HS-5 (cell line): ENCODE measurements around the gene CIZ1.

Experiments used
- DNase-seq: peaks from one replicate; pipeline ENCODE4 v3.0.0-alpha.2; 2012; ENCODE audit warnings: low read depth

CIZ1 gene

DNA sequence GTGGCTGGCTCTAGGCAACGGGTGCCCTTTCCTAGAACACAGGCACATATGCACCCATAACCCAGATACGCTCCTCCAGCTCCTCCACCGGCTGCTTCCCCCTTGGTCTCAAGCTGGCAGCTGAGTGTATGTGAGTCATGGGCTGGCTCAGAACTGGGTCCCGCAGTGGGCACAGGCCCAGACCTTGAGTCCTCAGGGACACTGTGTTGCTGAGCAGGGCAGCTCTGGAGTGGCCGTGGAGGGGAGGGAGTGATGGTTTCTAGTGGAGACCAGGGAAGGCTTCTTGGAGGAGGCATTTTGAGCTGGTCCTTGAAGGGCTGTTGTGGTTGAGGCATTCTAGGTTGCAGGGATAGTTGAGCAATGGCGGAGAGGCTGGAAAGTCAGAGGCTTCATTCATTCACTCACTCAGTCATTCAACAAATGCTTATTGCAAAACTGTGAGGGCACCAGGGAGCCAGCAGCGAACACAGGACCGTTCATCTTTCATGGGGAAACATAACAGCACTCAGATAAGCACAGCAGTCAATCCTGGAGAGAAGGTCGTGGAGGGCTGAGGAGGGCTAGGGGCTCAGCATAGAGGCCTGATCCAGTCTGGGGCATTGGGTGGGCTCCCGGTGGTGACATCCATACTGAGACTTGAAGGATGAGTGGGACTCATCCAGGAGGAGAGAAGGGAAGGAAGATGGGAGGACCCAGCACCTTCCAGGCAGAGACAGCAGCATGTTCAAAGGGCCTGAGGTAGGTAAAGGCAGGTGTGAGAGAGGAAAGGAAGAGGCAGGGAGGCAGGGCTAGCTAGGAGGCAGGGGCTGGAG lies 29.0 kb downstream of the CIZ1 start:
- no peak for DNase-seq

DNA sequence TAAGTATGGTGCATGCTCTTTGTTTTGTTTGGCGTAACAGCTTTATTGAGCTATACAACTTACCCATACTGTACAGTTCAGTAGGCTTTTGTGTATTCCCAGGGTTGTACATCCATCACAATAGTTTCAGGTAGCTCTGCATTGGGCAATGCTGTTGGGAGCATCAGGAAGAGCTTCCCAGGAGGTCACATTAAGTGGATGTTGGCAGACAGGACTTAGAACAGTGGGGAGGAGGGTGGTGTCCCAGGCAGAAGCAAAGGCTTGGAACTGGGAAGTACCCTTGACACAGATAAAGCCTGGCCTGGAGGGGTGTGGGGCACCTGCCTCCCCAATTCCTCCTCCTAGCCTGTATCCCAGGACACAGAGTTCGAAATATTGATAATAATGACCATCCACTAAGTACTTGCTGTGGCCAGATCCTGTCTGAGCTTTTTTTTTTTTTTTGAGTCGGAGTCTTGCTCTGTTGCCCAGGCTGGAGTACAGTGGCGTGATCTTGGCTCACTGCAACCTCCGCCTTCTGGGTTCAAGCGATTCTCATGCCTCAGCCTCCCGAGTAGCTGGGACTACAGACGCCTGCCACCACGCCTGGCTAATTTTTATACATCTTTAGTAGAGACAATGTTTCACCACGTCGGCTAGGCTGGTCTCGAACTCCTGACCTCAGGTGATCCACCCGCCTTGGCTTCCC lies 30.0 kb downstream of the CIZ1 start:
- DNase-seq, result no peak

DNA sequence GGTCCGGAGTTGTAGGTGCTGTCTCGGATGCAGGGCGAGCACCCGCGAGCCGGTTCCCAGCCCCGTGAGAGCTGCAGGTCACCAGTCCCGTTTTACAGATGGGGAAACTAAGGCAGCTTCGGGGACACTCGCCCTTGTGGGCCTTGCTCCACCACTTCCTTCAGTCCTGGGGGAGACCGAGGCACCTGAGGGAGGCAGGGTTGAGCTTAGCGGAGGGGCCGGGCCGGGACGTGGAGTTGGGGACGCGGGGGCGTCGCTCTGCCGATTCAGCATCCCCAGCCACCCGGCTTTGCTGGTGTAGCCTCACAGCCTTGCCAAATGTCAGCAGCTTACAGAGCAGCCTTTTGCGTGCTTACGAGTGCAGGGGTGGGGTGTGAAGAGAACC lies 30.8 kb downstream of the CIZ1 start:
- DNase-seq, result no peak

DNA sequence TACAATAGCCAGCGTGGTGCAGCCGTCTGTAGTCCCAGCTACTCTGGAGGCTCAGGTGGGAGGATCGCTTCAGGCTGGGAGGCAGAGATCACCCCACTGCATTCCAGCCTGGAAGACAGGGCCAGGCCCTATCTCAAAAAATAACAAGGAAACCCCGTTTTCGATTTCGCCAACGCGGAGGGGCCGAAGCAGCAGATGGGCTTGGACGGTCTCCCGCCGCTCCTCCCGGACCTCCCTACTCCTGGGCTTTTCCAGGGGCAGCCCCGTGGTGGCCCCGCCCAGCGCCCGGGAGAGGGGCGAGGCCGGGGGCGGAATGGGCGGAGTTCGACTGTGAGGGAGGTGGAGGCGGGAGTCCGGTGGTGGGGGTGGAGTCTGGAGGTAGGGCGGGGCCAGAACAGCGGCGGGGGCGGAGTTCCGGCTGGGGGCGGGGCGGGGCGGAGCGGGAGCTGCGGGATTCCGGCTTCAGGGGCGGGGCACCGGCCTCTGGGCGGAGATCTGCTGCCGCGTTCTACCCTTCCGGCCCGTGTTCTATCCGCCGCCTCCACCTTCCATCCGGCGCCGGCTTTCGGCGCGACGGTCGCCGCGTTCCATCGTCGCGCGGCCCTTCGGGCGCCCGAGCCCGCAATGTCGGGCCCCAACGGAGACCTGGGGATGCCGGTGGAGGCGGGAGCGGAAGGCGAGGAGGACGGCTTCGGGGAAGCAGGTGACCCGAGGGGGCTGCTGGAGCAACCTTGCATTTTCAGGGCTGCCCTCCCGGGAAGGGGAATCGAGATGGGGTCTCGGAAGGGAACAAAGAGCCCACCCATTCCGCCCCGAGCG lies 31.4 kb downstream of the CIZ1 start, which contains the start of gene BBLN:
Gene BBLN (plus strand): TSS at position 482 of the 819 bp plus-strand sequence. CDS start 143 bp downstream, at position 625.
- peak; percentile 57 for DNase-seq

DNA sequence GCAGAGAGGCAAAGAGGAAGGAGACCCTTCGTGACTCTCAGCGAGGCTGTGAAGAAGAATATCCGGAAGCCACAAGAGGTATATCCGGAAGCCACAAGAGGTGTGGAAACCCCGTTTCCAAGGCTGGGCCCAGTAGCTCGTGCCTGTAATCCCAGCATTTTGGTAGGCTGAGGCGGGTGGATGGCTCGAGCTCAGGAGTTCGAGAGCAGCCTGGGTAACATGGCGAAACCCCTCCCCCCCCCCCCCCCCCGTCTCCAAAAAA lies 31.9 kb downstream of the CIZ1 start:
- no peak for DNase-seq

DNA sequence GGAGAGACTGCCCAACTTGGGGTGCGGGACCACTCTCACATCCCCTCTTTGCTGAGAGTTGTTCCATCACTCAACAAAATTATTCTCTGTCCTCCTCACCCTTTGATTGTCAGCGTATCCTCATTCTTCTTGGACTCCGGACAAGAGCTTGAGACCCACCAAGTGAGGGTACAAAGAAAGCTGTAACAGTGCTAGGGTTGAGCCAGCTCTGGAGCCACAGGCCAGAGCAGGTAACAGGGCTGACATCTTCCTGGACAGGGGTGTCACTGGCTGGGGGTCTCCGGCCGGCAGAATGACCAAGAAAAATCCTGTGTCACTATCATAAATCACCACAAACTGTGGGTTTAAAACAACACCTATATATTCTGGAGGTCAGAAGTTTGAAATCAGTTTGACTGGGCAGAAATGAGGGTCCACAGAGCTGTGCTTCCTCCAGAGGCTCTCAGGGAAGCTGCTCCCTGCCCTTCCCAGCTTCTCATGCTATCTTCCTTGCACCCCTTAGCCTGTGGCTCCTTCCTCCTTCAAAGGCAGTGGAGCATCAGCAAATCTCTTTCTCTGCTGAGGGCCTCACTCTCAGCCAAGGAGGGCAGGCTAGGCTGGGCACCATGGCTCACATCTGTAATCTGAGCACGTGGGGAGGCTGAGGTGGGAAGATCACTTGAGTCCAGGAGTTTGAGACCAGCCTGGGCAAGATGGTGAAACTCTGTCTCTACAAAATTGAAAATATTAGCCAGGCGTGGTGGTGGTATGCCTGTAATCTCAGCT lies 35.5 kb downstream of the CIZ1 start:
- no peak for DNase-seq

DNA sequence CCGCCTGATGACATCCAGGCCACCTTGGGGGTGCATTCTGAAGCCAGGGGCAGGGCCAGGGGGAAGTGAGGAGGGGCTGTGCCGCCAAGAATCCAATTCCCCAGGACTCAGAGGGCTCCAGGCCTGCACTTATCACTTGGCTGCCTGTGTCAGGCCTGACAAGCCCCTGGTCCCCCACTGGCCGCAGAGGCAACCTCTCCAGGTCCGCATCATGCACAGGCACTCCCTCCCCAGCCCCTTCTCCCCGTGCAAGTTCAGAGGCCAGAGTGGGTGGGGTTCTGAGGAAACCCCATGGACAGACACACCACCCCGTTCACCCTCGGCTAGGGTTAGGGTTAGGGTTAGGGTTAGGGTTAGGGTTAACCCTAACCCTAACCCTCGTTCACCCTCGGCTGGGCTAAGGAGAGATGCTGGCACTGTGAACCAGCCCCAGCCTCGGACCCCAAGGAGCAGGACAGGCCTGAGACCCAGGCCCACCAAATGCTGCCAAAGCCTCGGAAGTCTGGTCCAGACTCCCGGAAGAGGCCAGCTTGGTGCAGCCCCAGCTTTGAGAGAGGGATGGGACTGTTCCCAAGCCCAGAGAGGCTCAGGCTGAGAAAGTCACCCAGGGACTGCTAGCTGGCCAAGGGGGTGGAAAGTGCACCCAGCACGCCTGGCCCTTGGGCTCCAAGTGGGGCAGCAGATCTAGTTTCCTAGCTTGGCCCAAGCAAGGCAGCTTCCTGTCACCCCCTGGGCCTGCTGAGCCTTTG lies 37.3 kb downstream of the CIZ1 start:
- no peak for DNase-seq

DNA sequence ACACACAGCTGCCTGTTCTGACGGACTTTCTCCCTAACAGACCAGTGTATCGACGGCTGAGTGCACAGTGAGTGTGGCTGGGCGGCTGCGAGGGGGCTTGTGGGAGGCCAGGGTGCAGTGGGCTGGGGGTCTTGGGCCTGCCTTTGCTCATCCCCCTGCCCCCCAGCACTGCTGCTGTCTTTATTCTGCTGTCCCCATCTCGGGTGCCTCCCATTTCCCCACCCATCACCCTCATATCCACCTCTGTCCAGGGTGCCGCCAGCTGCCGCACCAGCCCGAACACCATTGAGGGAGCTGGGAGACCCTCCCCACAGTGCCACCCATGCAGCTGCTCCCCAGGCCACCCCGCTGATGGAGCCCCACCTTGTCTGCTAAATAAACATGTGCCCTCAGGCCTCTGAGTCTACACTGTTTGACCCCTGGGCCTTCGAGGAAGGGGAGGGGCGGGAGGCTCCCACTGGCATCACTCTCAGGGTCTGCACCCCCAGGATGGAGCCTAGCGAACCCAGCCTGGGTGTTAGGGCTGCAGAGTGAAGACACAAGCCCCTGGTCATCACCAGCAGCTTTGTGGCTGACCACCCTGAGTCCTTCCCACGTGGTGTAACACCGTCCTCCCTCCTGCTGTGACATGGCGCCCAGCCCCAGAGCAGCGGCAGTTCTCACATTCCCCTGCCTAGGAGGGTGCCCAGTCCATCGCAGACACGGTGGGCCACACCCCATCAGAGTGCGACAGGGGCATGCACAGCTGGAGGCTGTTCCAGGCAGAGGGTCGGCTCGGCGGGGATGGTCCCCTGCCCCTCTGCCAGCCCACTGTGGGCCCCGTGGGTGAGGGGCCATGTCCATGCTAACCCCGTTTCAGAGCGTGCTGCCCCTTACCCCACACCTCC lies 38.1 kb downstream of the CIZ1 start:
- DNase-seq, result no peak

DNA sequence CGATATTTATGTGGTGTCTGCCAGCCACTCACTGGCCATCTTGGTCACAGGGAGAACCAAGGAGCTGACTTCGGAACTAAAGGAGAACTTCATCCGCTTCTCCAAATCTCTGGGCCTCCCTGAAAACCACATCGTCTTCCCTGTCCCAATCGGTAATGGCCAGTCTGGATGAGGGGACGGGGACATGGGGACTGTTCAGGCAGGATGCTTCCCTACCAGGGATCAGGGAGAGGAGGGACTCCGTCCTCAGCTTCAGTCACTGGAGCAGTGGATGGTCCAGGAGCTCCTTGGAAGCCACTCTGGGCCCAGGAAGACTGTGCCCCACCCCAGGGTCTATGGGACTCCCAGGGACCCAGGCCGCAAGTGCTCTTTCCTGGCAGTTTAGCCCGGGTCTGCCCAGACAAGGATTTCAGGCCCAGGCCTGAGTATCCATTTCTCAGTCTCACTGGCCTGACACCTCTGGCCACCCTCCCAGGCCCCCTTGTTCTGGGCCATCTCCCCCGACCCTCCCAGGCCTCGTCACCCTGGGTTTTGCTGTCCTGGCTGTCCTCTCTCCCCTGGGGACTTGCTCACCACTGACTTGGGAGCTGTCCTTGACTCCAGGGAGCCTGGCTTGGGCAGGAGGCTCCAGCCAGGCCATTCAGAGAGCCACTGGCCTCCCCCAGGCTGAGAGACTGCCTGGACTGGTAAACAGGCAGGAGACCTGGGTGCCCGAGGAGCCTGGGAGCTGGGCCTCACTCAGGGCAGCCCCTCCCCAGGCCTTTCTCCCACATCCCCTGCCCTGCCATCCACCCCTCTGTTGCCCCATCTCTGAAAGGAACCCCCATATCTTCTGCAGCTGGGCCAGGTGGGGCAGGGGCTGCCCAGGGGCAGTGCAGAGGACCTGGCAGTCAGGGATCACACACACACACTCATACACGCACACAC lies 39.0 kb downstream of the CIZ1 start:
- no peak for DNase-seq

DNA sequence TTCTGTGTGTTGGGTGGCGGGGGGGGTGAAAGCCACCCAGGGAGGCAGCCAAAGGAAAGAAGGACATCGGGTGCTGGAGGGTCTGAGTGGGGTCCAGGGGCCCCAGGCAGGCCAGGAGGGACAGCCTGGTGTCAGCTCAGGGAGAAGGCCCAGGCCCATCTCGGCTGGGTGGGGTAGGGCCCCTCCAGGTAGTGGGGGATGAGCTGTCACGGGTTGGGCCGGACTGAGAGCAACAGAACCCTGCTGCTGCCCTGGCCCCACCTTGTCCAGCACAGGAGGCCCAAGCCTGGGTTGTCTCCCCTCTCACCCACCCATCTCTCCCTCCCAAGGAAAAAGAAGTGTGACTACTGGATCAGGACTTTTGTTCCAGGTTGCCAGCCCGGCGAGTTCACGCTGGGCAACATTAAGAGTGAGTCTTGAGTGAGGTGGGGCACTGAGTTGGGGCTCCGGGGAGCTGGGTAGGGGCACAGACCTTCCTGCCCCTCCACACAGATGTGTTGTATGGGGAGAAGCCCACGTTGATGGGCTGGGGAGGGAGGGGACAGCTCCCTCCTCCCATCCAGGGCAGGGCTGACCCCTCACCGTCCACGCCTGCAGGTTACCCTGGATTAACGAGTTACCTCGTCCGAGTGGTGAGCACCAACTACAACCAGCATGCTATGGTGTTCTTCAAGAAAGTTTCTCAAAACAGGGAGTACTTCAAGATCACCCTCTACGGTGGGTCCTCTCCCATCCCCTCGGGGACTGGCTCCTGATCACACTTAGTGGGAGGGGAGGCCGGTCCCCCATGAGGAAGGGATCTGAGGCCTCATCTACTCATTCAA lies 39.9 kb downstream of the CIZ1 start:
- DNase-seq, result no peak

DNA sequence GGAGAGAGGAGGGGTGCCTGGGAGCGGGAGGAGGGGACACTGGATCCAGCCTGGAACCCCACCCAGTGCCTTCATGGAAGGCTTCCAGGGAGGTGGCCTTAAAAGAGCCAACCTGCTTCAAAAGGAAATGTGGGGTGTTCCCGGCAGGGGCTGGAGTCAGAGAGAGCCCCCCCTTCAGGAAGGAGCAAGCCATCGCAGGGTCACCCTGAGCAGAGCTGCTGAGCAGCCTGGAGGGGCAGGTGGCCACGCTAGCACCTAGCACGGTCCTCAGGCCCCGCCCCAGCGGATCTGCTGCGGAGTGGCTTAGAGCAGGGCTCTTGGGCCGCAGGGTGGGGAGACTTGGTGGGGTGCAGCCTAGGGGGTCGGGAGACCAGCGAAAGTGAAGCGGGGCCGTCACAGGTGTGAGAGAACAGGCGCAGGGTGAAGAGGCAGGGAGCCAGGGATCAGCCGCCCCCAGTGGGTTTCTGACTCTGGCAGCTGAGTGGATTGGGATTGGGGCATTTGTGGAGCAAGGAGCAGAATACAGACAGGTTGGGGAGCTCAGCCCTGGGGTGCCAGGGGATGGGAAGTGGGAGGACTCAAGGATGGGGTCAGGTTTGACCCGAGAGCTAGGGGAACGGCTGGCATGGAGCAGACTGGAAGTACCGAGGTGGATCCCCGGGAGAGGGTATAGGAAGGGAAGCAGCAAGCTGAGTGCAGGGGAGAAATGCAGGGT lies 40.6 kb downstream of the CIZ1 start:
- DNase-seq, result no peak

DNA sequence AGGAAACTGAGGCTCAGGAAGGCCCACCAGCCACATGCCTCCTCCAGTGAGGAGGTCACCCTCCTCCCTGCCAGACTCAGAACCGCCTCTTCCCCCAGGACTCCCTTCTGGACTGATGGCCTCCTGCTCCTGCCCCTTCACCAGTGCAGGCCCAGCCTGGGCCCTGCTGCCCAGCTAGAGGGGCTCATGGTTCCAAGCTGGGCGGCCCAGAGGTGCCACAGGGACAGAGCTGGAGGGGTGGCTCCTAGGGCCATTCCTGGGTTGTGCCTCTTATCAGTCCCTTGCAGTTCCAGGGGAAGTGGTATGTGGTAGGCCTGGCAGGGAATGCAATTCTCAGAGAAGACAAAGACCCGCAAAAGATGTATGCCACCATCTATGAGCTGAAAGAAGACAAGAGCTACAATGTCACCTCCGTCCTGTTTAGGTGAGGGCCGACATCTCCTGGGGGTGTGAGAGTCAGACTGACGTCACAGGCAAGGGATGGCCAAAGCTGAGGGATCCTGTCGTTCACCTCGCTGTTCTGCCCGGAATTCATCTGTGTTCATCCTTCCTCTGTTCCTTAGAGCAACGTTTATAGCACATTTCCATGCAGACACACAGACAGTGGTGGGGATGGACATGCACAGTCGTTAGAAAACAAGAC lies 41.3 kb downstream of the CIZ1 start:
- no peak for DNase-seq

DNA sequence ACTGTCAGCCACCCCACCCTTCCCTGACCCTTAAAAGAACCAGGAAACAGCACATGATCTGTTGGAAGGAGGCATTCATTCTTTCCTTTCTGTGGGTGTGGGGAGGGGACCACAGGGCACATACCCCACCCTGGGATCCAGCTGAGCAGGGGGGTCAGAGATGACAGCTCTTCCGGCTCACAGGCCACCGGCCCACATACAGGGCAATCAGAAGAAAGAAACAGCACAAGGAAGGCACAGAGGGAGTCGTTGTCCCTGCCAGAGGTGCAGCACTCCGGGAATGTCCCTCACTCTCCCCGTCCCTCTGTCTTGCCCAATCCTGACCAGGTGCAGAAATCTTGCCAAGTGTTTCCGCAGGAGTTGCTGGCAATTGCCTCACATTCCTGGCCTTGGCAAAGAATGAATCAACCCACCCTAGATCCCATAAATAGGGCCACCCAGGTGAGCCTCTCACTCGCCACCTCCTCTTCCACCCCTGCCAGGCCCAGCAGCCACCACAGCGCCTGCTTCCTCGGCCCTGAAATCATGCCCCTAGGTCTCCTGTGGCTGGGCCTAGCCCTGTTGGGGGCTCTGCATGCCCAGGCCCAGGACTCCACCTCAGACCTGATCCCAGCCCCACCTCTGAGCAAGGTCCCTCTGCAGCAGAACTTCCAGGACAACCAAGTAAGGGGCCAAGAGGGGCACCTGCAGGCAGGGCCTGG lies 42.2 kb downstream of the CIZ1 start, which contains the start of gene LCN2:
Gene LCN2 (plus strand): TSS at position 453 of the 701 bp plus-strand sequence. CDS start 73 bp downstream, at position 526.
- DNase-seq, result no peak

DNA sequence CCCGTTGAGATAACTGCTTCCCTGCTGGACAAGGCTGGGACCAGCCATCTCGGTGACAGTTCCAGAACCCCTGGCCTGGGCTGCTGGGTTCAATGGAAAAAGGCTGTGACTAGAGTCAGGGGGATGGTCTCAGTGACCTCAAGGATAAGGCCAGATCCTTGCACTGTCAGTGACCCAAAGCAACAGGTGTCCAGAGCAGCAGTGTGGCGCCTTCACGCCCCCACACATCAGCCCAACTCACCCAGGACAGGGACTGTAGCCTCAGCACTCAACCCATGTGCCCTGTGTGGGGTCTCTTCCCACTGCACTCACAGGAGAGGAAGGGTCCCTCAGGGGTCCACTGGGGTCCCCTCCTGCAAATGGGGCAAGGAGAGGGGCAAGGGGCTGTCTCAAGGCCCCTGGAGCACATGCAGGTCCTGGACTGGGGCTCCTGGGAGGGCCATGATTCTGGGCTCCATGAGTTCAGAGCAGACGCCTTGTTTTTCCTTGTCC lies 42.8 kb downstream of the CIZ1 start:
- DNase-seq, result no peak

DNA sequence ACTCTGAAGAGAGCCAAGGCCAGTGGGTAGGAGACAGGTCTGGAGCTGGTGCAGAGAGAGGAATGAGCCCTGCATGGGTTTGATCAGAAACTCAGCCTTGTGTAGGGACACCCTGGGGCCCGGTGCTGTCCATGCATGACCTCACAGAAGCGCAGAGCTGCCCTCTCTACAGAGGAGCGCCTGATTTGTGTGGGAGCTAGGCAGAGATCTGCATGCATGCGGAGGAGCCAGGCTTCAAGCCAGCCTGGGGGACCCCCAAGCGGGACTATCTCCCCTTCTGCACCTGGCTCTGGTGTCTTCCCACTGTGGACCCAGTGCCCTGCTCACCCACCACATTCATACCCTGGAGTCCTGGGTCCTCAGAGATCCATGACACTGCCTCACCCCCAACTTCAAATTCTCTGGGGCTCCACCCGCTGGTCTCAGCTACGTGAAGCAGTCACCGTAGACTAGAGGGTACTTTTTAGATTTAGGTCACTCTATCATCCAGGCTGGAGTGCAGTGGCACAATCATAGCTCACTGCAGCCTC lies 44.7 kb downstream of the CIZ1 start:
- DNase-seq, result no peak

DNA sequence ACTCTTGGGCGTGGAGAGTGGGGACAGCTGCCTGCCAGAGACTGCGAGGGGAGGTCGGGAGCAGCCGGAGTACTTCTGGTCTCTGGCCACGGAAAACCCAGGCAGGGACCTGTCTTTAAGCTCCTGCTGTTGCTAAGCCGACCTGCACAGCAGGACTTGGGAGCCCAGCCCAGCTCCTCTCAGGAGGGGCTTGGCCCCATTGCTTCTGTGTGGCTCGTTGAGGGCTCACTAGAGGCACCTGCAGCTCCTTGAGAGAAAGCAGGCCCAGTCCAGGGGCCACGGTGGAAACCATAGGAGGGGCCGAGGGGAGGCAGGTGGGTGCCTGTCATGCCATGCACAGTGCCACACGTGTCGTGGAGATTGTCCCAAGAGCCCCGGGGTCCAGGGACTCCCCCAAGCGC lies 45.4 kb downstream of the CIZ1 start:
- no peak for DNase-seq
